A549 treated with Mapracorat at 1 μM for 4 hours (cell line): Measurements from ENCODE around the gene KRTAP10-11. TPM values are rescaled to one million over a fixed set of nuclear protein-coding genes. Genes with fewer than 3 reads are reported as not detected.

ENCODE experiments used
- total RNA-seq: library from RNA; stranded (reverse); fragments of 200-300 nt; extraction: Qiagen RNA extraction; gene quantifications from 5 replicates; pipeline ENCODE4 v1.2.3, GENCODE V29; 2022

Gene KRTAP10-11, protein sequence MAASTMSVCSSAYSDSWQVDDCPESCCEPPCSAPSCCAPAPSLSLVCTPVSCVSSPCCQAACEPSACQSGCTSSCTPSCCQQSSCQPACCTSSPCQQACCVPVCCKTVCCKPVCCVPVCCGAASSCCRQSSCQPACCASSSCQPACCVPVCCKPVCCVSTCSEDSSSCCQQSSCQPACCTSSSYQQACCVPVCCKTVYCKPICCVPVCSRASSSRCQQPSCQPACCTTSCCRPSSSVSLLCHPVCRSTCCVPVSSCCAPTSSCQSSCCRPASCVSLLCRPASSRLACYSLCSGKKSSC
- not detected in 5 replicates for total RNA-seq

DNA sequence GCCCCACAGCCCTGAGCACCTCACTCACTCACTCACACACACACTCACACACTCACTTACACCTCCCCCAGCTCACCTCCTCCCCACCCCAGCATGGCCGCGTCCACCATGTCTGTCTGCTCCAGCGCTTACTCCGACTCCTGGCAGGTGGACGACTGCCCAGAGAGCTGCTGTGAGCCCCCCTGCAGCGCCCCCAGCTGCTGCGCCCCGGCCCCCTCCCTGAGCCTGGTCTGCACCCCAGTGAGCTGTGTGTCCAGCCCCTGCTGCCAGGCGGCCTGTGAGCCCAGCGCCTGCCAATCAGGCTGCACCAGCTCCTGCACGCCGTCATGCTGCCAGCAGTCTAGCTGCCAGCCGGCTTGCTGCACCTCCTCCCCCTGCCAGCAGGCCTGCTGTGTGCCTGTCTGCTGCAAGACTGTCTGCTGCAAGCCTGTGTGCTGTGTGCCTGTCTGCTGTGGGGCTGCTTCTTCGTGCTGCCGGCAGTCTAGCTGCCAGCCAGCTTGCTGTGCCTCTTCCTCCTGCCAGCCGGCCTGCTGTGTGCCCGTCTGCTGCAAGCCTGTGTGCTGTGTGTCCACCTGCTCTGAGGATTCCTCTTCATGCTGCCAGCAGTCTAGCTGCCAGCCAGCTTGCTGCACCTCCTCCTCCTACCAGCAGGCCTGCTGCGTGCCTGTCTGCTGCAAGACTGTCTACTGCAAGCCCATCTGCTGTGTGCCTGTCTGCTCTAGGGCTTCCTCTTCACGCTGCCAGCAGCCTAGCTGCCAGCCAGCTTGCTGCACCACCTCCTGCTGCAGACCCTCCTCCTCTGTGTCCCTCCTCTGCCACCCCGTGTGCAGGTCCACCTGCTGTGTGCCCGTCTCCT, at the start of gene KRTAP10-11:
Gene KRTAP10-11 (plus strand): TSS at position 49 of the 856 bp plus-strand sequence. CDS start 45 bp downstream, at position 94.

DNA sequence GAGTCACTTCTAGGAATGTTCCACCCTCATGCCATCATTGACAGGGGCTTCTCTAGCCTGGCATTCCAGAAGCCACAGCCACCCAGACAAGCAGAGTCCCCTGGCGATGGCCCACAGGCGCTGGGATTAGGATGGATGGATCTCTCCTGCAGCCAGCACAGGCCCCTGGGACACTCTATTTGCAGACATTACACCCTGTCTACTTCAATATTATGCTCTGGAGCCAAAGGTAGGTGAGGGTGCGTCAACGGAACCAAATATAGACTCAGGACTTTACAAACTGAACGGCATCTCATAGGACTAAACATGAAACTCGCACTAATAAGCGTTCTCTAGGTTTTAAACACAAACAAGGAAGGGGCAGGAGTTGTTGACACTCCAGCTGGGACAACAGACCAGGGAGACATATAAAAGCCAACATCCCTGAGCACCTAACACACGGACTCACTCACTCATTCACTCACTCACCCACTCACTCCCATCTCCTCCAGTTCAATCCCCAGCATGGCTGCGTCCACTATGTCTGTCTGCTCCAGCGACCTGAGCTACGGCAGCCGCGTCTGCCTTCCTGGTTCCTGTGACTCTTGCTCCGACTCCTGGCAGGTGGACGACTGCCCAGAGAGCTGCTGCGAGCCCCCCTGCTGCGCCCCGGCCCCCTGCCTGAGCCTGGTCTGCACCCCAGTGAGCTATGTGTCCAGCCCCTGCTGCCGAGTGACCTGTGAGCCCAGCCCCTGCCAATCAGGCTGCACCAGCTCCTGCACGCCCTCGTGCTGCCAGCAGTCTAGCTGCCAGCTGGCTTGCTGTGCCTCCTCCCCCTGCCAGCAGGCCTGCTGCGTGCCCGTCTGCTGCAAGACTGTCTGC, 45.9 kb upstream of the KRTAP10-11 start, which contains the start of gene KRTAP10-7:
Gene KRTAP10-7 (plus strand): TSS at position 480 of the 861 bp plus-strand sequence. CDS start 25 bp downstream, at position 505.

DNA sequence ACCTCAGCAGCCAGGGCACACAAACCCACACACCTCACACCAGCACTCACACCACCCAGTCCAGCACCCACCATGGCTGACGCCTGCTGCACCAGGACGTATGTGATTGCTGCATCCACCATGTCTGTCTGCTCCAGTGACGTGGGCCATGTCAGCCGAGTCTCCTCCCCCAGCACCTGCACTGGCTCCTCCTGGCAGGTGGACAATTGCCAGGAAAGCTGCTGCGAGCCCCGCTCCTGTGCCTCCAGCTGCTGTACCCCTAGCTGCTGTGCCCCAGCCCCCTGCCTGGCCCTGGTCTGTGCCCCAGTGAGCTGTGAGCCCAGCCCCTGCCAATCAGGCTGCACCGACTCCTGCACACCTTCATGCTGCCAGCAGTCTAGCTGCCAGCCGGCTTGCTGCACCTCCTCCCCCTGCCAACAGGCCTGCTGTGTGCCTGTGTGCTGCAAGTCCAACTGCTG, 34.2 kb upstream of the KRTAP10-11 start, which contains the start of gene KRTAP10-8:
Gene KRTAP10-8 (plus strand): TSS at position 51 of the 458 bp plus-strand sequence. CDS start 22 bp downstream, at position 73.

DNA sequence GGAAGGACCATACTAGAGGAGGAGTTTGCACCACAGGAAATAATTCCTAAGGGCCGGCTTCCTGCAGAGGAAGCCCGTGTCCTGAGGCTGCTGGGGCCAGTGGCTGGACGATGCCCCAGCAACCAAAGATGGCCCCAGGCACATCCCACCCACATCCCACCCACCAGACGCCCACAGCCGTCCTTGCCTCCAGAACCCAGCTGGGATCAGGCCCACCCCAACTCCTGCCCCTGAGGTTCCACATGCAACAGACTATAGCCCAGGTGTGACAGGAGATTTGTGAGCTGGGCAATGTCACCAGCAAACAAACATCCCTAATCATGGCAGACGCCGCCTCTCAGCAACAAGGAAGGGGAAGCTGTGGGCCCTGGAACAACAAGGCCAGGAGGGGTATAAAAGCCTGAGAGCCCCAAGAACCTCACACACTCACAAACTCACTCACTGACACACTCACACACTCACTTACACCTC, 19.5 kb upstream of the KRTAP10-11 start, which contains the start of gene KRTAP10-9:
Gene KRTAP10-9 (plus strand): TSS at position 421 of the 471 bp plus-strand sequence. CDS start 79 bp downstream, outside the sequence.

DNA sequence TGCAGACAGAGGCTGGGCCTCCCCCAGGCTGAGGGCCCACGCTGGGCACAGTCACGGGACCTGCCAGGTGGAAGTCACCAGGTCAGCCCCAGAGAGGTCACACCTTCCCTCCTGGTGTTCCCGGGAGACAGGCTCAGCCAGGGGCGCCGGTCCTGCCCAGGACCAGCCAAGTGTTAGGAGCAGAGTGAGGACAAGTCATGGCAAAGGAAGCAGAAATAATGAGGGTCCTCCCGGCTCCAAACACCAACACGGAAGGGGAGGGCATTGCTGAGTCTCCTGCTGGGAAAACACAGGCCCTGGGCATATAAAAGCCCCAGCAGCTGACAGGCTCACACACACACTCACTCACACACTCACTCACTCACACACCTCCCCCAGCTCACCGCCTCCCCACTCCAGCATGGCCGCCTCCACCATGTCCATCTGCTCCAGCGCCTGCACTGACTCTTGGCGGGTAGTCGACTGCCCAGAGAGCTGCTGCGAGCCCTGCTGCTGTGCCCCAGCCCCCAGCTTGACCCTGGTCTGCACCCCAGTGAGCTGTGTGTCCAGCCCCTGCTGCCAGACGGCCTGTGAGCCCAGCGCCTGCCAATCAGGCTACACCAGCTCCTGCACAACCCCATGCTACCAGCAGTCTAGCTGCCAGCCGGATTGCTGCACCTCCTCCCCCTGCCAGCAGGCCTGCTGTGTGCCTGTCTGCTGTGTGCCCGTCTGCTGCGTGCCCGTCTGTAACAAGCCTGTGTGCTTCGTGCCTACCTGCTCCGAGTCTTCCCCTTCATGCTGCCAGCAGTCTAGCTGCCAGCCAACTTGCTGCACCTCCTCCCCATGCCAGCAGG, 9.0 kb upstream of the KRTAP10-11 start, which contains the start of gene KRTAP10-10:
Gene KRTAP10-10 (plus strand): TSS at position 339 of the 833 bp plus-strand sequence. CDS start 62 bp downstream, at position 401.

DNA sequence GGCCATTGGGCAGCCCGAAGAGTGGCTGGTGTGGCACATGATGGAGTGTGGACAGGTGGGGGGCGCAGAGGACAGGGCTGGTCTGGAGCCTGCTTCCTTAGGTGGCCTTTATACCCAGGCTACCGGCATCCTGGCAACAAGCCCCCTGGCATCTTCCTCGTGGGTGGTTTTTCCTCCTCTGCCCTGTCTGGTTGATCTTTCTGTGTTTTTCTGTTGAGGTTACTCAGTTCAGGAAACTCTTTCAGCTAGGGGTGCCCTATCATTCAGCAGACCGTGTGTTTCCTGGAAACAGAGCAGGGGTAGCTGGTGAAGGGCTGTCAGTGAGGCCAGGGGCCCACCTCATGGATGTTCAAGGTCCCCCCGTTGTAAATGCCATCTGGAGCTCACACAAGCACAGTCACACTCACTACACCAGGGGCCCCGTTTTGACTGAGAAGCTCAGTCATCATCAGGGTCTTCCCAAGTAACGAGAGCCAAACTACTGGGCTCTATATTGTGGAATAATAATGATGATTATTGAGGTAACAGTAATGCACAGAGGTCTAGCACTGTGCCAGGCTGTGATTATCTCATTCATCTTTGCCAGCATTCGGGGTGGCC, 8.5 kb downstream of the KRTAP10-11 start, which contains the start of gene KRTAP12-4:
Gene KRTAP12-4 (minus strand): TSS at position 84 of the 600 bp plus-strand sequence. CDS start 45 bp downstream, at position 39.

DNA sequence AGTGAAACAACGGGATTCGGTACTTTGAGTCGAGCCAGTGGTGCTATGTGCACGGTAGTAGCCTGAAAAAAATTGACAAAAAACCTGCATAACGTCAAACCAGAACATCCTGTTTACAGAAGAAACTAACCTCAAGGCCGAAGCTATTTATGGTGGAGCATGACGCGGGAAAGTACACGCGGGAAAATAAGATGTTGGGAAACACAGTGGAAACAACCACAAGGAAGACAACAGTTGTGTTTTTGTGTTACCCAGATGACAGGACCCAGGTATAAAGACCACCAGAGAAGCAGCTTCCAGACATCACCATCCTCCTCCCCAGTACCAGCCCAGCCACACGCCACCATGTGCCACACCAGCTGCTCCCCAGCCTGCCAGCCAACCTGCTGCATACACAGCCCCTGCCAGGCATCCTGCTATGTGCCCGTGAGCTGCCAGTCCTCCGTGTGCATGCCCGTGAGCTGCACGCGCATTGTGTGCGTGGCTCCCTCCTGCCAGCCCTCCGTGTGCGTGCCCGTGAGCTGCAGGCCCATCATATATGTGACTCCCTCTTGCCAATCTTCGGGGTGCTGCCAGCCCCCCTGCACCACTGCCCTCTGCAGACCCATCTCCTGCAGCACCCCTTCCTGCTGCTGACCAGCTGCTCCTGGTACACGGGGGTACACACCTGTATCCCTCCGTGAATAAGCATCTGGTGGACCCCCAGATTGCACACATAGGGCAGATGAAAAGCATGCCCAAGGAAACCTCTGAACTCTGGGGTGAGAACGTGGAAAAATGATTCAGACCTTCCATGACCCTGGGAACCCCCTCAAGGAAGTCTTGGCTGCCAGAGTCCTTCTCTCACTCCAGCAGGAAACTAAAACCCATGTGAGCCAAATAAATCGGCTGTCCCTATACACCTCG, 11.7 kb downstream of the KRTAP10-11 start, which contains the start of gene KRTAP12-3:
Gene KRTAP12-3 (plus strand): TSS at position 298 of the 906 bp plus-strand sequence. CDS start 48 bp downstream, at position 346.

DNA sequence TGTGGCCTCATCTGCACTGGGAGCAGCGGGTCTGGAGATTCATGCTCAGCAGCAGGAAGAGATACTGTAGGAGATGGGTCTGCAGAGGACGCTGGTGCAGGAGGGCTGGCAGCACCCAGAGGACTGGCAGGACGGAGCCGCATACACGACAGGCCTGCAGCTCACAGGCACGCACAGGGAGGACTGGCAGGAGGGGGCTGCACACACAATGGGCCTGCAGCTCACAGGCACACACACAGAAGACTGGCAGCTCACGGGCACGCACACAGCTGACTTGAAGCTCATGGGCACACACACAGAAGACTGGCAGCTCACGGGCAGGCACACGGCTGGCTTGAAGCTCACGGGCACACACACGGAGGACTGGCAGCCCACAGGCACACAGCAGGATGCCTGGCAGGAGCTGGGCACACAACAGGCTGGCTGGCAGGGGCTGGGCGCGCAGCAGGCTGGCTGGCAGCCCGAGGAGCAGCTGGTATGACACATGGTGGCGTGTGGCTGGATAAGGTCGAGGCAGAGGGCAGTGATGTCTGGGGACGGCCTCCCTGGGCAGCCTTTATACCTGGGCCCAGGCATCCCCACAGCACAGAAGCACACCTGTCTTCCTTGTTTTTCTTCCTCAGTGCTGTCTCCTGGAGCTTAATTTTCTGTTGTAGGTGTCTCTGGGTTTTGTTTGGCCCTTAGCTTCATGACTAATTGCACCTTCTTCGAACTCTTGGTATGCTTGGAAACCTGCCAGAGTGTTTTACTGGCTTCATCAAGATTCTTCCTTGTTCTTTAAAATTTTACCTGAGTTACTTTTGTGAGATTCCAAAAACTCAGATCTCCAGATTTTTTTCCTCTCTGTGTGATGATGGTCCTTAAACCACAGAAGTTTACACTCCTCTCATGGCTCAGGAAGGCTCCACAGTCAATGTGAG, 20.4 kb downstream of the KRTAP10-11 start, which contains the start of gene KRTAP12-2:
Gene KRTAP12-2 (minus strand): TSS at position 527 of the 920 bp plus-strand sequence. CDS start 41 bp downstream, at position 486.

DNA sequence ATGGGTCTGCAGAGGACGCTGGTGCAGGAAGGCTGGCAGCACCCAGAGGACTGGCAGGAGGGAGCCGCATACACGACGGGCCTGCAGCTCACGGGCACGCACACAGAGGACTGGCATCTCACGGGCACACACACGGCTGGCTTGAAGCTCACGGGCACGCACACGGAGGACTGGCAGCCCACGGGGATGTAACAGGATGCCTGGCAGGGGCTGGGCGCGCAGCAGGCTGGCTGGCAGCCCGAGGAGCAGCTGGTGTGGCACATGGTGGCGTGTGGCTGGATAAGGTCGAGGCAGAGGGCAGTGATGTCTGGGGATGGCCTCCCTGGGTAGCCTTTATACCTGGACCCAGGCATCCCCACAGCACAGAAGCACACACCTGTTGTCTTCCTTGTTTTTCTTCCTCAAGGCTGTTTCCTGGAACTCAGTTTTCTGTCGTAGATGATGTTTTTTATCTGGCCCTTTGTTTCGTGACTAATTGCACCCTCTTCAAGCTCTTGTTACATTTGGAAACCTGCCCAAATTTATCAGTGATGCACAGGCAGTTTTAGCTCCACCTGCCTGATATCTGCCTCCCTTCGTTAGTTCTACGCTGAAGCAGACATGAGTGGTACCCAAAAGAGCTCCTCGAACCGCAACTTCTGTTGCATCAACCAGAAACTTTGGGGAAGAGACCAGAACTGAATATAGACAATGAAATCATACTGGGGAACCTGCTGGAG, 35.8 kb downstream of the KRTAP10-11 start, which contains the start of gene KRTAP12-1:
Gene KRTAP12-1 (minus strand): TSS at position 303 of the 719 bp plus-strand sequence. CDS start 40 bp downstream, at position 263.

Other genes starting within 250 kb of the KRTAP10-11 start
- gene LRRC3, start 190.9 kb upstream of the KRTAP10-11 start, total RNA-seq = 1.5 to 2.3 TPM (median 2.1 TPM) in 5 replicates
- gene KRTAP10-1, start 106.2 kb upstream of the KRTAP10-11 start, total RNA-seq = not detected in 5 replicates
- not detected in 5 replicates for gene KRTAP10-2, start 94.9 kb upstream of the KRTAP10-11 start, total RNA-seq
- not detected in 5 replicates for gene KRTAP10-3, start 87.6 kb upstream of the KRTAP10-11 start, total RNA-seq
- not detected in 5 replicates for gene KRTAP10-4, start 72.7 kb upstream of the KRTAP10-11 start, total RNA-seq
- gene KRTAP10-5, start 65.8 kb upstream of the KRTAP10-11 start, total RNA-seq = not detected in 5 replicates
- gene KRTAP10-6, start 53.9 kb upstream of the KRTAP10-11 start, total RNA-seq = not detected in 5 replicates
- gene KRTAP10-7, start 45.8 kb upstream of the KRTAP10-11 start, total RNA-seq = not detected in 5 replicates
- gene KRTAP10-8, start 34.3 kb upstream of the KRTAP10-11 start, total RNA-seq = not detected in 5 replicates
- not detected in 5 replicates for gene KRTAP10-9, start 19.3 kb upstream of the KRTAP10-11 start, total RNA-seq
- not detected in 5 replicates for gene KRTAP10-10, start 9.1 kb upstream of the KRTAP10-11 start, total RNA-seq
- not detected in 5 replicates for gene KRTAP12-4, start 8.2 kb downstream of the KRTAP10-11 start, total RNA-seq
- gene KRTAP12-3, start 11.5 kb downstream of the KRTAP10-11 start, total RNA-seq = not detected in 5 replicates
- not detected in 5 replicates for gene KRTAP12-2, start 20.5 kb downstream of the KRTAP10-11 start, total RNA-seq
- not detected in 5 replicates for gene KRTAP12-1, start 35.7 kb downstream of the KRTAP10-11 start, total RNA-seq
- not detected in 5 replicates for gene KRTAP10-12, start 50.8 kb downstream of the KRTAP10-11 start, total RNA-seq
- gene TSPEAR, start 65.2 kb downstream of the KRTAP10-11 start, total RNA-seq = not detected in 5 replicates
- gene UBE2G2, start 155.4 kb downstream of the KRTAP10-11 start, total RNA-seq = 29.4 to 38.6 TPM (median 32.5 TPM) in 5 replicates
- 58.7 to 71.6 TPM (median 69.0 TPM) in 5 replicates for gene SUMO3, start 171.6 kb downstream of the KRTAP10-11 start, total RNA-seq
- gene PTTG1IP, start 227.3 kb downstream of the KRTAP10-11 start, total RNA-seq = 86.5 to 99.6 TPM (median 97.4 TPM) in 5 replicates